ENCODE measurements around the gene PCDHGA10.
"Not testable (repeated sequence)": the region's sequence is repeated elsewhere in the genome, so short reads cannot be mapped to it uniquely, and the experiment has no call there.

Gene PCDHGA10

GRCh38 chr5:141417494-141418172, 4.8 kb downstream of the PCDHGA10 start, which contains the start of gene PCDHGB7:
TSS of gene PCDHGB7 (plus strand) at chr5:141417677. CDS start at chr5:141417860, 183 bp downstream.
- H3K79me2 ChIP-seq (ENCODE audit: insufficient read depth, low read length); H3K9me3 ChIP-seq (ENCODE audit: insufficient read depth, low read depth, low read length); H3K36me3 ChIP-seq (ENCODE audit: insufficient read depth, low read length); H3K9ac ChIP-seq (ENCODE audit: low read depth, low read length, poor library complexity, severe bottlenecking); H3F3A ChIP-seq (ENCODE audit: low read depth); H3K9me2 ChIP-seq (replicated peaks; ENCODE audit: low read depth, low read length); H2AFZ ChIP-seq (ENCODE audit: low read length); H3K4me2 ChIP-seq (ENCODE audit: low read depth, low read length, poor library complexity, severe bottlenecking); H3K27me3 ChIP-seq (ENCODE audit: insufficient read depth, low read length, poor library complexity, severe bottlenecking); H3K4me1 ChIP-seq (ENCODE audit: insufficient read depth, low read length, poor library complexity, severe bottlenecking); H4K20me1 ChIP-seq (ENCODE audit: insufficient read depth, low read length, poor library complexity, severe bottlenecking): not testable (repeated sequence)
- H3K4me3 ChIP-seq (ENCODE audit: low read length, poor library complexity, severe bottlenecking): peak within 1 kb of the TSS; percentile 21
- TF ChIP-seq, protein P1, sequence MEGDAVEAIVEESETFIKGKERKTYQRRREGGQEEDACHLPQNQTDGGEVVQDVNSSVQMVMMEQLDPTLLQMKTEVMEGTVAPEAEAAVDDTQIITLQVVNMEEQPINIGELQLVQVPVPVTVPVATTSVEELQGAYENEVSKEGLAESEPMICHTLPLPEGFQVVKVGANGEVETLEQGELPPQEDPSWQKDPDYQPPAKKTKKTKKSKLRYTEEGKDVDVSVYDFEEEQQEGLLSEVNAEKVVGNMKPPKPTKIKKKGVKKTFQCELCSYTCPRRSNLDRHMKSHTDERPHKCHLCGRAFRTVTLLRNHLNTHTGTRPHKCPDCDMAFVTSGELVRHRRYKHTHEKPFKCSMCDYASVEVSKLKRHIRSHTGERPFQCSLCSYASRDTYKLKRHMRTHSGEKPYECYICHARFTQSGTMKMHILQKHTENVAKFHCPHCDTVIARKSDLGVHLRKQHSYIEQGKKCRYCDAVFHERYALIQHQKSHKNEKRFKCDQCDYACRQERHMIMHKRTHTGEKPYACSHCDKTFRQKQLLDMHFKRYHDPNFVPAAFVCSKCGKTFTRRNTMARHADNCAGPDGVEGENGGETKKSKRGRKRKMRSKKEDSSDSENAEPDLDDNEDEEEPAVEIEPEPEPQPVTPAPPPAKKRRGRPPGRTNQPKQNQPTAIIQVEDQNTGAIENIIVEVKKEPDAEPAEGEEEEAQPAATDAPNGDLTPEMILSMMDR (conservative IDR thresholded peaks at IDR 0.05; ENCODE audit: low read length): peak; percentile 60

DNA sequence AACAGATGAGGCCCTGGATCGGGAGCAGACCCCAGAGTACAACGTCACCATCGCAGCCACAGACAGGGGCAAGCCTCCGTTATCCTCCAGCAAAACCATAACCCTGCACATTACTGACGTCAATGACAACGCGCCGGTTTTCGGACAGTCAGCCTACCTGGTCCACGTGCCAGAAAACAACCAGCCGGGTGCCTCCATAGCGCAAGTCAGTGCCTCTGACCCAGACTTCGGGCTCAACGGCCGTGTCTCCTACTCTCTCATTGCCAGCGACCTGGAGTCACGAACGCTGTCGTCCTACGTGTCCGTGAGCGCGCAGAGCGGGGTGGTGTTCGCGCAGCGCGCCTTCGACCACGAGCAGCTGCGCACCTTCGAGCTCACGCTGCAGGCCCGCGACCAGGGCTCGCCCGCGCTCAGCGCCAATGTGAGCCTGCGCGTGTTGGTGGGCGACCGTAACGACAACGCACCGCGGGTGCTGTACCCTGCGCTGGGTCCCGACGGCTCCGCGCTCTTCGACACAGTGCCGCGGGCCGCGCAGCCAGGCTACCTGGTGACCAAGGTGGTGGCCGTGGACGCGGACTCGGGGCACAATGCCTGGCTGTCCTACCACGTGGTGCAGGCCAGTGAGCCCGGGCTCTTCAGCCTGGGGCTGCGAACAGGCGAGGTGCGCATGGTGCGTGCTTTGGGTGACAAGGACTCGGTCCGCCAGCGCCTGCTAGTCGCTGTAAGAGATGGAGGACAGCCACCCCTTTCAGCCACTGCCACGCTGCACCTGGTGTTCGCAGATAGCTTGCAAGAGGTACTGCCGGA, 6.5 kb downstream of the PCDHGA10 start:
- Histone ChIP-seq H3K9ac (ENCODE audit: low read depth, low read length, poor library complexity, severe bottlenecking) (no peak overlapping the region), H3K36me3 (ENCODE audit: insufficient read depth, low read length) (no peaks in the 10 kb centered on the region), H3K4me3 (ENCODE audit: low read length, poor library complexity, severe bottlenecking) (no peak overlapping the region), H2AFZ (ENCODE audit: low read length) (no peak overlapping the region), H3K9me2 (replicated peaks; ENCODE audit: low read depth, low read length) (no peaks in the 10 kb centered on the region), H3K27me3 (ENCODE audit: insufficient read depth, low read length, poor library complexity, severe bottlenecking) (no peaks in the 10 kb centered on the region), H3K79me2 (ENCODE audit: insufficient read depth, low read length) (no peaks in the 10 kb centered on the region), H3K9me3 (ENCODE audit: insufficient read depth, low read depth, low read length) (no peaks in the 10 kb centered on the region), H3K4me1 (ENCODE audit: insufficient read depth, low read length, poor library complexity, severe bottlenecking) (no peaks in the 10 kb centered on the region), H4K20me1 (ENCODE audit: insufficient read depth, low read length, poor library complexity, severe bottlenecking) (no peaks in the 10 kb centered on the region), H3K4me2 (ENCODE audit: low read depth, low read length, poor library complexity, severe bottlenecking) (no peak overlapping the region), H3F3A (ENCODE audit: low read depth) (no peaks in the 10 kb centered on the region)
- TF ChIP-seq, protein P1 (conservative IDR thresholded peaks at IDR 0.05; ENCODE audit: low read length): no peak
- no peak for TF ChIP-seq EZH2phosphoT487 (IDR thresholded peaks at IDR 0.05; ENCODE audit: borderline replicate concordance)

DNA sequence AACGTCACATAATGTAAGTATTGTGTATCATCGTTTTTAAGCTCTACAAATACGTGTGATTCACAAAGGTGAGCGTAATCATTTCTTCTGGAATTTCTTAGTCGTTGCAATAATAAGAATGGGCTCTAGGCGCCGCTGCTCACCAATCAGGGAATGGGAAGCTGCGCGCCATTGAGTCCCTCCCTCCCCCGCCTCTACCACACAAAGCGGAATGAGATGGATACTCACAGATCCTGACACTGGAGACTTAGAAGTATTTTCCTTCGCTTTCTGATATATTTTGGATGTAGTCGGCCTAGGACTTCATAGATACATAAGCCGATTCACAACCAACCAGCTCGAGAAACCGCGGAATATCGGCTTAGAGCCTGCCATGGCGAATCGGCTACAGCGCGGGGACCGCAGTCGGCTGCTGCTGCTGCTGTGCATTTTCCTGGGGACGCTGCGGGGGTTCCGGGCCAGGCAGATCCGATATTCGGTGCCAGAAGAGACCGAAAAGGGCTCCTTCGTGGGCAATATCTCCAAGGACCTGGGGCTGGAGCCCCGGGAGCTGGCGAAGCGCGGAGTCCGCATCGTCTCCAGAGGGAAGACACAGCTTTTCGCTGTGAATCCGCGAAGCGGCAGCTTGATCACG, 8.2 kb downstream of the PCDHGA10 start, which contains the start of gene PCDHGA11:
TSS of gene PCDHGA11 (plus strand) at position 197 of the 634 bp plus-strand sequence. CDS start at position 374, 177 bp downstream.
- Histone ChIP-seq H2AFZ (ENCODE audit: low read length) (no peak within 1 kb of the TSS), H3K4me3 (ENCODE audit: low read length, poor library complexity, severe bottlenecking) (no peak within 1 kb of the TSS), H3F3A (ENCODE audit: low read depth) (no peaks in the 10 kb centered on the region), H3K4me2 (ENCODE audit: low read depth, low read length, poor library complexity, severe bottlenecking) (no peak within 1 kb of the TSS), H3K27me3 (ENCODE audit: insufficient read depth, low read length, poor library complexity, severe bottlenecking) (no peaks in the 10 kb centered on the region), H3K9me3 (ENCODE audit: insufficient read depth, low read depth, low read length) (no peaks in the 10 kb centered on the region), H3K4me1 (ENCODE audit: insufficient read depth, low read length, poor library complexity, severe bottlenecking) (no peaks in the 10 kb centered on the region), H3K9ac (ENCODE audit: low read depth, low read length, poor library complexity, severe bottlenecking) (no peak within 1 kb of the TSS), H3K36me3 (ENCODE audit: insufficient read depth, low read length) (no peaks in the 10 kb centered on the region), H4K20me1 (ENCODE audit: insufficient read depth, low read length, poor library complexity, severe bottlenecking) (no peaks in the 10 kb centered on the region), H3K9me2 (replicated peaks; ENCODE audit: low read depth, low read length) (no peaks in the 10 kb centered on the region), H3K79me2 (ENCODE audit: insufficient read depth, low read length) (no peaks in the 10 kb centered on the region)
- TF ChIP-seq, protein P1 (conservative IDR thresholded peaks at IDR 0.05; ENCODE audit: low read length): peak; percentile 55
- TF ChIP-seq EZH2phosphoT487 (IDR thresholded peaks at IDR 0.05; ENCODE audit: borderline replicate concordance): no peak
